ENCODE data around the gene CCDC178.
"Not testable (repeated sequence)": the region's sequence is repeated elsewhere in the genome, so short reads cannot be mapped to it uniquely, and the experiment has no call there.

Gene CCDC178

DNA sequence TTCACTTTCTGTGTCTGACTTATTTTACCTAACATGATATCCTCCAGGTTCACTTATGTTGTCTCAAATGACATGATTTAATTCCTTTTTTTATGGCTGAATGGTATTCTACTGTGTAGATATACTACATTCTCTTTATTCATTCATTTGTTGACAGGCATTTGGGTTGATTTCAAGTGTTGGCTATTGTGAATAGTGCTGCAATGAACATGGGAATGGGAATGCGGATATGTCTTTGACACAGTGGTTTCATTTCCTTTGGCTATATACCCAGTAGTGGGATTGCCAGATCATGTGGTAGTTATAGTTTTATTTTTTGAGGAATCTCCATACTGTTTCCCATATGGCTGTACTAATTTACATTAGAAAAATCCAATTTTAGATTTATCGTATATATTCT lies 472.3 kb downstream of the CCDC178 start:
- no peak for DNase-seq

DNA sequence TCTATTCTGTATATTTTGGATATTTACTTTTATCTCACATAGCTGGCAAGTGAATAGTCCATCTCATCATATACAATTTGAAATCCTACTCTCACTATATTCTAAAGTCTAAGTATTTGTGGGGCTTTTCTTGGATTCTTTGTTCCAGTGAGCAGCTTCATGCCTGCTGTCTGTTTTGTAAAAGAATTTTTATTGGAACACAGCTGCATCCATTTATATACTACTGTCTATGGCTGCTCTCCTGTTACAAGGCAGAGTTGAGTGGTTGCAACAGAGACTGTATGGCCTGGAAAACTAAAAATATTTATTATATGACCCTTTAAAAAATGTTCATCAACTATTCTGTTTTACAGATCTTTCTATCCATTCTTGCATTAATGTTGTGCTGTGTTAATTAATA lies 474.4 kb downstream of the CCDC178 start:
- no peak for DNase-seq

DNA sequence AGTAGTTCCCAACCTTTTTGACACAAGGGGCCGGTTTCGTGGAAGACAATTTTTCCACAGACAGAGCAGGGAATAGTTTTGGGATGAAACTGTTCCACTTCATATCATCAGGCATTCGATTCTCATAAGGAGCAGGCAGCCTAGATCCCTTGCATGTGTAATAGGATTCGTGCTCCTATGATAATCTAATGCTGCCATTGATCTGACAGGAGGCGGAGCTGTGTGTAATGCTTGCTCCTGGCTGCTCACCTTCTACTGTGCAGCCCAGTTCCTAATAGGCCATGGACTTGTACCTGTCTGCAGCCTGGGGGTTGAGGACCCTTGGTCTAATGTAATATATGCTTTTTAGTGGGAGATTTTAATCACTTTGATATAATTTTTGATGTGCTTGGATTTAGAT lies 479.0 kb downstream of the CCDC178 start:
- DNase-seq = no peak

DNA sequence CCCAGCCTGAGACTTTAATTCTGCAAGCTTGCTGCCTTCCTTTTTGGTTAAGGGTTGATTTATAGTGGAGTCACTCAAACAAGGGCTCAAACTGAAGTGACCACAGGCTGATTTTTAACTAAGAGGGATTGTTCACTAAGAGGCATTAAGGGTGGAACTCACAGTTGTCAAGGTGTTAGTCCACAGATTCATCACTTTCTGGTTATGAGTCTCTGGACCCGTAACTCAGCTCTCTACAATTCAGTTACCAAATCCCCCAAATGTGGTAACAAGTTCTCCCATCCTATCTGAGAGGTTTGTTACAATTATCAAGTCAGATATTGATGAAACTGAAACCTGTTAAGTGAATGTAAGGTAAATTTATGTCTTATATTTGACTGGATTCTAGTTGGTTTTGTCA lies 481.8 kb downstream of the CCDC178 start:
- no peak for DNase-seq

DNA sequence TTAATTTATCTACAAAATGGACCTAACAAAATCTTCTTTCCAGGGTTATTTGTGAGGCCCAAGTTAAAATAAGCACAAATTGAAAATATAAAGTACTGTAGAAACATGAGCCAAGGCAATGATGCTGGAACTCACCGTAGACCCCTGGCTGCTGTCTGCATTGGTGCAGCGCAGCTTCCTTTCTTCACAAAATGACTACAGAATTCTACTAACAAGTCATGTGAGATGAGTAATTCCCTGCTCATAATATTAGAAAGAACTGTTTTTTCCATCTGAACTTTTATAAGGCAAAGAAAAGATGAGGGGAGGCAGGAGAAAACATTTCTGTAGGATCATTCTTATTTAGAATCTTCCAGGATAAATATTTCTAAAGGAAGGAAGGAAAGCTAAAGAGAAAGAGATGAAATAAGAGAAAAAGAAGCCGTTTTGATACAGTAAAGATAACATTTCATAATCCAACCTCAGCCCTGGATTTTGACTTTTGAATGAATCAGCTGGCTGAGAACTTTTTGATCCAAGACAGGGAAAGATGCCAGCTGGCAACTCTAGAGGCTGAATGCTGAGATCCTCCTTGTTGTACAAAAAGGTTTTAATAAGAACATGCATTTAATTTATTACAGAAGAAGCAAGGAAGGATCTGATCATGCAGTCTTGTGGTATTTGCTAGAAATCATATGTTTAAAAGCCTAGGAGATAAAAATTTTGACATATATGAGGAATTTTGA lies 483.8 kb downstream of the CCDC178 start:
- no peak for DNase-seq

DNA sequence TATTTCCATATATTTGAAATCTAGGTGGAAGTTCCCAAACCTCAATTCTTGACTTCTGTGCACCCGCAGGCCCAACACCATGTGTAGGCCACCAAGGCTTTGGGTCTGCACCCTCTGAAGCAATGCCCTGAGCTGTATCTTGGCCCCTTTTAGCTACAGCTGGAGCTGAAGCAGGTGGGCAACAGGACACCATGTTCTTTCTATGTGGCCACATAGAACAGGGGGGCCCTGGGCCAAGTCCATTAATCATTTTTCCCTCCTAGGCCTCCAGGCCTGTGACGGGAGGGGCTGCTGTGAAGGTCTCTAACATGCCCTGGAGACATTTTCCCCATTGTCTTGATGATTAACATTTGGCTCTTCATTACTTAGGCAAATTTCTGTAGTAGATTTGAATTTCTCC lies 488.2 kb downstream of the CCDC178 start:
- DNase-seq = not testable (repeated sequence)

DNA sequence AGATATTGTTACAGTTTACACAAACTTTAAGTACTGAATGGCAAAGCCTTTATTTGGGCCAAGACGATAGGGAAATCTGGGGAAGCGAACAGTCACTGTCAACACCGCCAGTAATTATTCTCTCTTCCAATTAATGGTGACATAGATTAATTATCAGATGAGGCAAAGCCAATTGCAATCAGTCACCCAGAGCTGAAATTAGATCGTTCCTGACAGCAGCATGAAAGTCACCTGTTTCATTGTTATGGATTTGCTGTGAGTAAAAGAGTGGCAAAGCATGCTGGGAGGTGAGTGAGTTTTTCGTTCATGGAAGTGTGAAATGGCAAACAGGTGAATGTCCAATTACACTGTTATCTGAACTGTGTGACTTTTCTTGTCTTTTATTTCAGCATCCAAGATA lies 502.9 kb downstream of the CCDC178 start:
- DNase-seq = no peak

DNA sequence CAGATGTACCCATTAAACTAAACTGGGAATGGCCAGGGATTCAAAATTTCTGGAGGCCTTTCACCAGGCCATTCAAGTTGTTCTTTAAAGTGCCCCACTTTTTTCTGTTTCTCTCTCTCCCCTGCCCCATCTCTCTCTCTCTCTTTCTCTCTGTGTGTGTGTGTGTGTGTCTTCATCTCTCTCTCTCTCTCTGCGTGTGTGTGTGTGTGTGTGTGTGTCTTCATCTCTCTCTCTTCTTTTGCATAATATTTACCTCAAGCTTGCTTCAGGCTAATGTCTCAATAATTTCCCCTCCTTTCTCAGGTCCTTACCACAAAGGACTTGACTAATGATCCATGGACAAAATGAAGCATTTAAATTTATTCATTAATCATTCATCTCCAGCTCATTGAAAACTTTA lies 503.5 kb downstream of the CCDC178 start:
- DNase-seq = no peak

DNA sequence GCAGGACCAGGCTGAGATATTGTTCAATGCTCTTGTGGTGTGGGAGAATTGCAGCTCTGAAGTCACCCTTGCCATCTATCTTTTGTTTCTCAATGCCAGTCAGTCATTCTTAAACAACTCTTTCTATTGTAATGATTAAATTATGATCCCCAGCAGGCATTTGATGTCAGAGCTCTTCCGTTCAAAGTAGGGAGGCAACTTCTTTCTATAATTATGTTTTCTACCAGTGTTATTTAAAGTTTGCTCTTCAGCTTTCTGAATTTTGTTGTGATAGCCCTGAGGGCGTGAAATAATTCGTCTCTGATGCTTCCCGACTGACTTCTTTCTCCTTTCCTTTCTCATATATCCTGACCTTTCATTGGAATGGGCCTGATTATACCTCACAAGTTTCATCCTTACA lies 506.3 kb downstream of the CCDC178 start:
- DNase-seq = no peak

DNA sequence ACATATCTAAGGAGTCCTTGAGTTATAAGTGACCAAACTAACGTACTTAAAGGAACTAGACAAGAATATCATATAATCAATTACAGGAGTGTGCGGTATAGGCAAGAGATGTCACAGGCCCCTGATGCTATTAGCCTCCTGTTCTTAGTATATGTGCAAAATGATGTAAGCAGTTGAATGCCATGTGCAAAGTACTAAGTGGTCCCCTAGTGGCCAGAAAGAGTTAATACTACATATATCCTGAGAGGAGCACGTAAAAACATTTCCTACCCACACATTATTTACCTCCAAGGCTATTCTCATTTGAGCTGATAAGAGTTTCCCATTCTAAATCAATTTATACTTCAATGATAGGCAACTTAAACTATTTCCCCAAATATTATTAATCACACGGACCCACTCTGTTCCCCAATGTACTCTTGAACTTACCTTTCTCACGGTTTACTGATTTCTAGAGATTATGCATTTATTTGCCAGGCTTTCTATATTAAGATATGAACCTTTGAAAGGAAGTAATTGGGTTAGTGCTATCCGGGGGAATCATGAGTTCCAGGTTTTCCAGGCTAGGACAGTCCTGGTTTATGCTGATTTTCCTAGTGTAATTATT lies 509.7 kb downstream of the CCDC178 start:
- DNase-seq = no peak

DNA sequence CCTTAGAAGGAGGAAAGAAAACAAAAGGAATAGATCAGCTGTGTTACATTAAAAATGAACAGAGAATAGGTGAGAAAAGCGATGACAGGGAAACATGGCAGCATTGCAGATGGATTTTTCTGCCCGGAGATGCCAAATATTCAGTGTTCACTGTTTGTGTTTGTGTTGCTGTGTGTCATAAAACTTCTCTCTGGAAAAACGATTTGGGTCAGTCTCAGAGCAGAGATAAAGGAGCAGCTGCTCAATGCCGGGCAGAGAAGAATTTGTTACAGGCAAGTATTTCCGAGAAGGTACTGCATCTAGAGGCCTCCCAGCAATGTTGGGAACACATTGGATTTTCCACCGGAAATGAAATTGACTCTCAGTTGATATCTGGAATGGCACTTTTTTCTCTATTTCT lies 511.3 kb downstream of the CCDC178 start:
- no peak for DNase-seq

DNA sequence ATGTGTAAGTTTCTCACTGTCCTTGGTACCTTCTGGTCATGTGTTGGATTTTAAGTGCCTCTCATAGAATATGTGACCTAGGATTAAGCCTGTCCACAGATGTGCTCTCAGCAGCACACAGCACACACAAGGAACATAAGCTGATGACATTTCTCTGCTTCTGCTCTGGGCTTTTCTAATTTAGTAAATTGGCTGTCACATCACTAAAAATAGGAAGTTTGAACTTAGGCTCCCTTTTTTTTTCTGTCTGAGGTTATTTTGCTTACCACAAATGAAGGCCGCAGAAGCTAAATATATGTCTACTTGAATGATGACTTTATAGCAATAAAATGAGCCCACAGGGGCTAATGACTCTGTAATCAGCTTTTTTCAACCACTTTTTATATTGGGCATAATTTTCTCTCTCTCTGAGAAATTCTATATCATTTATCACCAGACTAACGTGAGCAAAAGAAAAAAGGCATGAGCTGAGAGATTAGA lies 517.5 kb downstream of the CCDC178 start:
- no peak for DNase-seq

DNA sequence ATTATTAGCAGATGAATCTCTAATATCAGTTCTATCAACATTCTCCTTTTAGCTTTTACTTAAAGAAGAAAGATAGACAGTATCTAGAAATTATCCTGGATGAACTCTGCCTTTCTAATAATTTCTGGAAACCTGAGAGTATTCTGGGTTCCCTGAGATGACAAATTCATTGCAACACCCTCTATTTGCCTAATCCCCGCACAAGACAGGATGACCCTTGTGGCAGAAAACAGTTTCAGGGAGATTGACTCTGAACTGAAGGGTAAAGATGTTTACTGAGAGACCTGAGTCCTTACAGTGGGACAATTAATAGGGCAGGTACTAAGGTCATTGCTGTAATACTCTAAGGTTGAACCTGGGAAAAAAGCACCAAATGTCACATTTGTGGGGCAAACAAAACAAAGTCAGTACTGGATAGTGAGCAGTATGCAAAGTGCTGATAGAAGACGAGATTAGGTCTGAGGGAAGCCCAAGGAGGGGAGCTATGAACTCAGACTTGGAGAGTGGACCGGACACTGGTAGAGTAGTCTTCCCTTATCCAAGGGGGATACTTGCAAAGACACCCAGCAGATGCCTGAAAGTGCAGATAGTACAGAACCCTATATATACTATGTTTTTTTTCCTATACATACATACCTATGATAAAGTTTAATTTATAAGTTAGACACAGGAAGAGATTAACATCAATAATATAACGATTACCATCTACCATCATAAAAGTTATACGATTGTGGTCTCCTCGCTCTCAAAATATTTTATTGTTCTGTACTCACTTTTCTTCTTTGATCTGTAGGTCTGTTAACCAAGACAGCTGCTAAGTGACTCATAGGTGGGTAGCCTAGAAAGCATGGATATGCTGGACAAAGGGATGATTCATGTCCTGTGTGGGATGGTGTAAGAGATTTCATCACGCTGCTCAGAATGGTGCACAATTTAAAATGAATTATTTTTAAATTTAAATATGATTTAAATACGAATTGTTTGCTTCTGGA lies 519.4 kb downstream of the CCDC178 start:
- no peak for DNase-seq

DNA sequence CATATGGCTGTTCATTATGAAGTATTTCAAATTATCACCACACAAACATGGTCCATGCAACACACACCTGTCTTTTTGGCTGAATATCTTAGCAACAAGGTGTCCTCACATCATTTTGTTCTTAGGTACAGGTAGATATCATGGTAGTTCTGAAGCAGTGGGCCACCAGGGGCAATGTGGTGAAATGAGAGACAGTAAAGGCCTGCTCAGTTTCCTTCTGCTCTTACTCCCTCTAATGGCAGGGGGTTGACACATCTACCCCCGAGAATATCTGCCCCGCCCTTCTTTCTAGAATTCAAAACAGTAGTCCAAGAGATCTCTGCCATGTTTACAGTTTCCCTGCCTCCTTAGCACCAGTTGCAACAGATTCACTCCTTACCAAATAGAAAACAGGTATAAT lies 520.7 kb downstream of the CCDC178 start:
- no peak for DNase-seq

DNA sequence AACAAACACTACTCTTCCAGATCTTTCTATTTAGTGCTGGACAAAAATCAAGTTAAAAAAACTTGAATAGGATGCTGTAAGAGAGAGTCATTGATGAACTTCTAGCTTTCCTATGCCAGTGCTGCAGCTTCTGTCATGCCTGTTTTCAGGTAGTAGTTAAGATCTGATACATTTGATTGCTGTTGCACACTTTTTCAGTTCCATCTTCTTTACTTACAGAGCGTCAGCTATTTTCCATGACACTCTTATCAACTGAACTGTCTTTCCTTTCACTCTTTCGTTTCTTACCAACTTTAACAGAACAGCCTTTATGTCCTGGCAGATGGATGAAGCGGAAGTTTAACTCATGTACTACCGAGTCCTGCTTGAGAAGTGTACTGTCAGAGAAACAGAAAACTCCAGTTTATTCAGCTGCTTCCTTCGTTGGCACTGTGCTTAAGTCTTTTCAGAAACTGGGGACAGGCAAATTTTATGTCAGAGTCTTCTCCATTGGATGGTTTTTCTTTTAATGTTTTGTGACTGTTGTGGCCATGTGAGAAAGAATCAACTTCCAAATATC lies 521.8 kb downstream of the CCDC178 start:
- DNase-seq = no peak

DNA sequence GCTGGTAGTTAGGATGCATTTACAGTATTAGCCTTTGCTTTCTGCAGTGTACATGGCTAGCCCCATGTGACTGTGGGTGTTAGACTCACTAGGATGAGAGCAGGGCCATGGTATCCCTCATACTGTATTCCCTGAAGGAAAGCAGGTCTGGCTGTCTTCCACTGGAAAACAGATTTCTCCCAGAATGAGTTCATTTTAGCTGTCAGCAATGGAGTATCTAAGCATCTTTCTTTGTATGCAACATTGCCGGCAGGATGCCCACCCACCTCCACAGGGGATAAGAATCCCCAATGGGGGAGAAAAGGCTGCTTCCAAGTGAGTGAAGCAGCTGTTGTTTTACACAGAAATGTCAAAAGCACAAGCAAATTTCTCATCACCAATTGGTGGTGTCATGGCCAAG lies 525.0 kb downstream of the CCDC178 start:
- no peak for DNase-seq

DNA sequence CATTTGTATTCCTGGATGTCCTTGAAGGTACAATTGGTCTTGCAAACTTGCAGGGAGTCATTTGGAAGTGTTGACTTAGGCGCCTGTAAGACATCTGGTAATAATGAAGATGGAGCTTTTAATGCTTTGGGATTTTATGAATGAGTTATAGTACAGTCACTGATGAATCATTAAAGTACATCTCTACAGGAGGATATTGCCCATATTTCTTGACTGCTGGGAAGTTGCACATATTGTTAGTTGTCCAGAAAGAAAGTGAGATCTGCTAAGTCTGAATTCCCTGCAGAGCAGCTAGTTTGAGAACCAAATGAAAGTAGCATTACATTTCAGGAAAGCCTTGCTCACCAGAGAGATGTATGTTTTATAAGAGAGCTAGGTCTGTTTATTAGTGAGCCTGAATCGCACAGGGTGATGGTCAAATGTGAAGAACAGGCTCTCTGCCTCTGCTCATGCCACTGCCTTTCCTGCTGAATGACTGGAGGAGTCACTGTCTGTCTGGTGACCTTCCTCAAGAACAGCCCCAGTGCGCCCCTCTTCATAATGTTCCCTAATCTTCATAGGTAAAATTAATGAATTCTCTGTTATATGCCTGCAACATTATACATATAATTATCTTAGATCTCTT lies 528.7 kb downstream of the CCDC178 start:
- no peak for DNase-seq

DNA sequence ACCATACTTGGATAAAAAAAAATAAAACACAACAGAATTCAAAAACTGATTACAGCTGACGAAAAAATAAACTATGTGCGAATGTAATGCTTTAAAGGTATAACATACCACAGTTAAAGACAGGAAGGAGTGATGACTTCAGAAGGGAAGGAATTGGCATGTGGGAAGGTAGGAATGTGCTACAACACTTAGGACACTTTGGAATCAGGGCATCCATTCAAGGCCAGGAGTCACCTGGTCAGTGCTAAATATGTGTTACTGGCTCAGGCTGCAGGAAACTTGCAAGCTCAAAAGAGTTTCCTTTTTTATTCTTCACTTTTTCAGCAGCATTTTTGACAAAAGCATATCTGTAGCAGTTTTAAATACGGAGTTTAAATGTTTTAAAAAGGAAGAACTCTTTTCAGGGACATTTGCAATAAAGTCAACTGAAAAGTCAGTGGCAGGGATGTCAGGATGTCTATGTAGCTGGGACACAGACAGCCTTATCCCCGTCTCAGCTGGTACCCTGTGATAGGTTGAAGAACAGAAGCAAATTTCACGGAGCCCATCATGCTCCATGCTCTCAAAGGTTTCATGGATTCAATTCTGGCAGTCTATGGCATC lies 529.7 kb downstream of the CCDC178 start:
- no peak for DNase-seq

DNA sequence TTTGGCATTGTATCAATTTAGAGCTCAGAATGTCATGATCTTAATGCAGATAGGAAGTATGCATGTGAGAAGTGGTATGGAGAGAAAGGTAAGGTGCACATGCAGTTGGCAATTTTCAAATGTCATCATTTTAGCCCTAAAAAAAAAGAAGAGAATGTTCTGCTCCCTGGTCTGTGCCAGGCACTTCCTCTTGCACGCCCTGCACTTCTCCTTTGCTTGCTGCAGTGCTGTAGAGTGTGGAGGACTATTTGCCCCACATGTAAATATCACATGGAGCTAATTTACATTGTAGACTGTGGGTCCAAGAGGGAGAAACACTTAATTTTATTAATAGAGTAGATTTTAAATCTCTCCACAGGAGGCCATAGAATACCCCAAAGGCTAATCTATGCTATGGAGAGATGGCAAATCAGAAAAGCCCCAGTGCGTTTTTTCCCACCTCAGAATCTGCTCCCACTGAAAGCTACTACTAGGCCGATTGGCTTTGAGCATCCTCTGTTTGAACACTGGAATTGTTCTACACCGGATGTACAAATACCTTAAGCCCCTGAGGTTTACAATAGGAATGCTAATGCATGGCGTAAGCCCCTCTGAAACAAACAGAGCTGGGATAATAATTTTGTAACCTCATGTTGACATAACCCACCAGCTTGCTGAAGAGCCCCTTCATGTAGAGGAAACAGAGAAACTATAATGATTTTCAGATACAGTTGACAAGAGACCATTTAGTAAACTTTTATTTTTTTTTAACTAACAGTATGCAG lies 530.5 kb downstream of the CCDC178 start:
- DNase-seq = no peak

DNA sequence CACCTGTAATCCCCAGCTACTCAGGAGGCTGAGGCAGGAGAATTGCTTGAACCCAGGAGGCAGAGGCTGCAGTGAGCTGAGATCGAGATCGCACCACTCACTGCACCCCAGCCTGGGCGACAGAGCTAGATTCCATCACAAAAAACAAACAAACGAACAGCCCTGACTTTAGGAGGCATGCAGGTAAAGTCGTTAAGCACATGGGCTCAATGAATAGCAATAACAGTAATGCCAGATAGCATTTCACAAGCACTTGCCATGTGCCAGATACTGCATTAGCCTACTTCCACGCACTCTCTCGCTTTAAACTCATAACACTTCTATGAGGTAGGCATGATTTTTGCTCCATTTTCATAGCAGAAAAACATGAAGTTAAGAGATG lies 532.1 kb downstream of the CCDC178 start:
- DNase-seq = no peak

DNA sequence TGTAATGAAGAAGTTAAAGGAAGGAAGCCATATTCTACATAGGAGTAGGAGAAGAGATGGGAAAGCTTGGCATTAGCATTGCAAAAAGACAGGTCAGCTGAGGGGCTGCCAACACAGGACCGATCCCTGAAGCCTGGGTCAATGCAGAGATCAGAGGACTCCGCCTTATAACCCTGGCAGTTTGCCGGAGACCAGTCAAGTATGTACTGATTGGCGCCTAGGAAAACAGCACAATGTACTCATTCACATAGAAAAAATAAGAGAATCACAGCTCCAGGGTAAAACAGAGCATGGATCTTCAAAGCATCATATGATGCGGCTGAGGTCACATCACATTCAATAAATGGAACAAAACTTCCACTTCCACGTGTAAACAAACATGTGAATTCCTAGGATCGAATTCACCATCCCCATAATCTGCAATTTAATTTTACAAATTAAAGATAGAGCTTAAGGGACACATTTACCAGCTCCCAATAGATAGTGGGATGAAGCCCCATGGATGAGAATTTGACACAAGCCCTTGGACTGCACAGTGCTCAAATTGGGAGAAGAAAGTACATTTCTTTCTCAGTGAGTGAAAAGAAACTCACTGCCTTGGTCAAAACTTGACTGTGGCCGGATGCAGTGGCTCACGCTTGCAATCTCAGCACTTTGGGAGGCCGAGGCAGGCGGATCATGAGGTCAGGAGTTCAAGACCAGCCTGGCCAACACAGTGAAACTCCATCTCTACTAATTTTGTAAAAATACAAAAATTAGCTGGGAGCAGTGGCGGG lies 532.7 kb downstream of the CCDC178 start:
- DNase-seq = no peak

Data from activated gamma-delta T cell treated with Interleukin-2 at 50 U/mL for 16 hours (primary cell).